D341Med (cell line): Measurements from ENCODE around the gene HS1BP3.

ENCODE experiments used
- DNase-seq: peaks from one replicate; pipeline ENCODE4 v3.0.0; 2012; ENCODE audit warnings: low spot score

HS1BP3 gene

GRCh38 chr2:20599861-20600461 is 50.9 kb downstream of the HS1BP3 start:
- no peak for DNase-seq

- DNase-seq = no peak
Measured at GRCh38 chr2:20599001-20599600, 51.8 kb downstream of the HS1BP3 start.

GRCh38 chr2:20597860-20598183 is 53.1 kb downstream of the HS1BP3 start:
- no peak for DNase-seq

GRCh38 chr2:20596973-20597859 is 53.7 kb downstream of the HS1BP3 start:
- no peak for DNase-seq

GRCh38 chr2:20596193-20596972 is 54.5 kb downstream of the HS1BP3 start:
- DNase-seq = no peak

GRCh38 chr2:20595439-20596192 is 55.3 kb downstream of the HS1BP3 start:
- DNase-seq = no peak

- no peak for DNase-seq
Measured at GRCh38 chr2:20594957-20595356, 55.9 kb downstream of the HS1BP3 start.

- DNase-seq = no peak
Measured at GRCh38 chr2:20594048-20594750, 56.7 kb downstream of the HS1BP3 start.

GRCh38 chr2:20593072-20594034 is 57.5 kb downstream of the HS1BP3 start:
- DNase-seq = no peak

- no peak for DNase-seq
Measured at GRCh38 chr2:20592106-20593071, 58.5 kb downstream of the HS1BP3 start.

- DNase-seq = no peak
Measured at GRCh38 chr2:20590704-20591515, 60.0 kb downstream of the HS1BP3 start.

- DNase-seq = no peak
Measured at GRCh38 chr2:20589975-20590703, 60.8 kb downstream of the HS1BP3 start.

- DNase-seq = no peak
Measured at GRCh38 chr2:20588918-20589871, 61.7 kb downstream of the HS1BP3 start.

GRCh38 chr2:20585710-20586594 is 64.9 kb downstream of the HS1BP3 start:
- no peak for DNase-seq

GRCh38 chr2:20585359-20585709 is 65.6 kb downstream of the HS1BP3 start:
- no peak for DNase-seq
